ENCODE measurements around the gene ZNF593OS. TPM values are rescaled to one million over a fixed set of nuclear protein-coding genes. Genes with fewer than 3 reads are reported as not detected.

ZNF593OS gene
- total RNA-seq, 3 donors from 2014 or later = not detected

Other genes starting within 250 kb of the ZNF593OS start
- 10 to 100 TPM in 1 of 3 donors, 1 to 10 TPM in 2; 8.2 to 19.9 (median 9.8) TPM for gene PAFAH2, start 173.8 kb downstream of the ZNF593OS start, total RNA-seq
- gene EXTL1, start 150.1 kb downstream of the ZNF593OS start, total RNA-seq = 1 to 10 TPM in 1 of 3 donors, under 1 TPM in 1, not detected in 1; 0.98 to 2.8 TPM
- gene SLC30A2, start 125.7 kb downstream of the ZNF593OS start, total RNA-seq = 1 to 10 TPM in 1 of 3 donors, under 1 TPM in 2; 0.16 to 1.3 (median 0.33) TPM
- 1 to 10 TPM in 2 of 3 donors, not detected in 1; 2.2 to 4.0 TPM for gene TRIM63, start 104.2 kb downstream of the ZNF593OS start, total RNA-seq
- gene PDIK1L, start 60.0 kb downstream of the ZNF593OS start, total RNA-seq = 10 to 100 TPM in 1 of 3 donors, 1 to 10 TPM in 2; 9.2 to 17.3 (median 9.3) TPM
- gene FAM110D, start 12.8 kb downstream of the ZNF593OS start, total RNA-seq = 1 to 10 TPM; 3.4 to 9.1 (median 6.2) TPM
- gene C1orf232, start 2.9 kb downstream of the ZNF593OS start, total RNA-seq = not detected
- 10 to 100 TPM; 26.4 to 39.7 (median 31.9) TPM for gene ZNF593, start 1.9 kb downstream of the ZNF593OS start, total RNA-seq
- gene CNKSR1, start 5.7 kb upstream of the ZNF593OS start, total RNA-seq = 10 to 100 TPM in 2 of 3 donors, 1 to 10 TPM in 1; 2.2 to 28.2 (median 22.3) TPM
- not detected for gene CATSPER4, start 18.8 kb upstream of the ZNF593OS start, total RNA-seq
- gene CEP85, start 62.4 kb upstream of the ZNF593OS start, total RNA-seq = 10 to 100 TPM in 1 of 3 donors, 1 to 10 TPM in 2; 4.8 to 11.7 (median 7.5) TPM
- gene SH3BGRL3, start 108.3 kb upstream of the ZNF593OS start, total RNA-seq = 10 to 100 TPM; 27.5 to 55.7 (median 50.1) TPM
- gene UBXN11, start 134.8 kb upstream of the ZNF593OS start, total RNA-seq = 10 to 100 TPM; 15.0 to 25.5 (median 24.9) TPM
- gene CD52, start 146.1 kb upstream of the ZNF593OS start, total RNA-seq = 10 to 100 TPM in 2 of 3 donors, 1 to 10 TPM in 1; 8.3 to 12.8 (median 12.3) TPM
- under 1 TPM in 1 of 3 donors, not detected in 2; 0.66 TPM for gene CRYBG2, start 182.3 kb upstream of the ZNF593OS start, total RNA-seq
- under 1 TPM in 2 of 3 donors, not detected in 1; 0.48 to 0.59 TPM for gene ZNF683, start 200.9 kb upstream of the ZNF593OS start, total RNA-seq
- not detected for gene LIN28A, start 239.0 kb upstream of the ZNF593OS start, total RNA-seq

All from breast epithelium (tissue), 3 donors.